NAMALWA (cell line): ENCODE data around the gene DLGAP1.

Source experiments
- DNase-seq: peaks from one replicate; pipeline ENCODE4 v3.0.0-alpha.2; 2015; ENCODE audit warnings: low spot score

Gene DLGAP1

GRCh38 chr18:3538954-3539617 is 916.0 kb downstream of the DLGAP1 start:
- no peak for DNase-seq

DNA sequence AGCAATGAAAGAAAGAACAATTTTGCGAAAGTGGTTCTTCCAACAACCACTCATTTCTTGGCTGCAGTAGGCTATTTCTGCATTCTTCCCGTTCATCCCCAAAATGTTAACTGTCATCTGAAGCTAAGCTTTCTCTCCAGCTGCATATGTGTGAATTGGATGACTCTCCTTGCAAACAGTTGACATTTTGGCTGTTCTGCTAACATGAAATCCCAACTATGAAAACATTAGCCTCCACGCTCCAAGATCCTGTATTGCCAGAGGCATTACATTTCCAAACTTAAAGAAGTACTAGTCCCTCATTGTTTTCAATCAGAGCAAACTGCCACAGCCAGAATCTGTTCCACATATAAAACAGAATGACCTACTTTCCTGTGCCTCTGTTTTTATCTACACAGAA is 916.7 kb downstream of the DLGAP1 start:
- DNase-seq: no peak

DNA sequence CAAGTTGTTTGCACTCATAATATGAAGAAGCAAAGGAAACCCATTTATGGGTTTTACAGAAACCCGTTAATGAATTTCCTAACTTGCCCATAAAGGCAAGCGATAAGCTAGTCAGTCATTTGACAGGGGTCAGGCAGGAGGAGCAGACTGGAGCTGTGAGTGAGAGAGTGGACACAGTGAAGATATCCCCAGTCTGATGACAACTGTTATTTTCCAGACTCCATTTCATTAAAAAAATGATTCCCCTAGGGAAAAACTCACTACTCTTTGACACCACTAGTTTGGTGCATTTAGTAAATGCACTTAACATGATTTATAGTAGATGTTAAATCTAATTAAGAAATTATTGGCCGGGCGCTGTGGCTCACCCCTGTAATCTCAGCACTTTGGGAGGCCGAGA is 924.3 kb downstream of the DLGAP1 start:
- no peak for DNase-seq

GRCh38 chr18:3529601-3530000 is 925.5 kb downstream of the DLGAP1 start:
- DNase-seq: no peak

DNA sequence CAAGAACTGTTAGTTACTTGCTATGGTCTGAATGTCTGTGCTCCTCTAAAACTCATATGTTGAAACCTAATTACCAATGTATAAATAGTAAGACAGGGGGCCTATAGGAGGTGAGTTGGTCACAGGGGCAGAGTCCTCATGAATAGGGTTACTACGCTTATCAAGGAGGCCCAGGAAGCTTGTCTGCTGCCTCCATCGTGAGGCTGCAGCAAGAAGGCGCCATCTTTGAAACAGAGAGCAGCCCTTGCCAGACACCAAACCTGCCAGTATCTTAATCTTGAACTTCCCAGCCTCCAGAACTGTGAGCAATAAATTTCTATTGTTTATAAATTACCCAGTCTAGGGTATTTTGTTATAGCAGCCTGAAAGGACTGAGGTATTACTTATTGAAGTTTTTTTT is 926.0 kb downstream of the DLGAP1 start:
- no peak for DNase-seq

- no peak for DNase-seq
Observed at GRCh38 chr18:3528231-3528630, 926.9 kb downstream of the DLGAP1 start.

DNA sequence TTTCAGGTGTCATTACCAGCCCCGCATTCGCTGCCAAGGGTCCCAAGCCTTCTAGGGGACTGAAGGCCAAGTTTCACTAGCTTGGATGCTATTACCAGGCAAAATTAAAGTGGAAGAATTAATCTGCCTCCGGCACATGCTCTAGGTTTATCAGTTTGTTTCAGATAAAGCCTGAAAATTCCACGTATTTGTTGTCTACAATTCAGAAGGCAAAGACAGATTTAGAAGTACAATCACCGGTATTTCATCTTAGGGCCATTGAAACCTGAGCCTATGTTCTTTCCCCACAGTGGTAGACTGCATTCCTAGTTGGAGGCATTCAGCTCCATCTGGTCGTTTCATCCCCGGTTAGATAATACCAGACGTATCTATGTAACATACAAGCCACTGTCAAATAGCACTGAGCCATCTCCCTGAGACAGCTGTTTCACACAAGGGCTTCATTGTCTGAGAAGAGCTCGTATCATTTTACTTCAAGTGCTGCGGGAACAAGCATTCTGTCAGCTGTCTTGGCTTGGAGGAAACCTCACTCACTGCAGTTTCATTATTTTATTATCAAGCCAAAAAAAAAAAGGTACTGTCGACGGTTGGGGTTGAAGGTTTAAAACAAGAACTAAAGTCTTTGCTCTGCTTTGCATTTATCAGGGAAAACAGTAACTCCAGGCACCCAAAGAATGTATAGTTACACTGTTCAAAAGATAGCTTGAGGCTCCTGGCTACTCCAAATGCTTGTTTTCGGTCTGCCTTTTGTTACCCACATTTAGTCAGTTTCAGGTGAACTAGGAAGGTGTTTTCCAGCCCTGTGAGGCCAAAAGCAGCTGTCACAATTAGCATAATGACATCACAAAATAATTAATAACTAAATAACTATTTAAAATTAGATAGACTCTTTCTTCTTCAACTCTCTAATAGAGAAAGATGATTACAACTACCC is 928.4 kb downstream of the DLGAP1 start:
- no peak for DNase-seq

GRCh38 chr18:3525870-3526420 is 929.2 kb downstream of the DLGAP1 start:
- no peak for DNase-seq

DNA sequence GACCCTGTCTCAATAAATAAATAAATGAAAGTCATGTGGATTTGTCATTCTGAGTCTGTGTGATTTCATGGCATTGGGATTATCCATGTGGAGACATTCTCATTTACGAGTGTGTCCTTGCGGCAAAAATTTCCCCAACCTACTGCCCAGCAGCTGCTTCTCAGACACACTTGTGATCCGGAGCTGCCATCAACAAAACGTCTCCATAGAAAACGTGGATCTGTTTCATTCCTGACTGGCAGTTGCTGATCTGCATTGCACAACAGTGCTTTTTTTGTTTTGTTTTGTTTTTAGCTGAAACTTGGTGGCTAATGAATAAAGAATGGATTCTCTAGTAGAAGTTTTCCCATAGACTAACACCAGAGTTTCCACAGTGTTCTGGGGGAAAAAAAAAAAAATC is 930.4 kb downstream of the DLGAP1 start:
- no peak for DNase-seq

GRCh38 chr18:3520230-3521085 is 934.6 kb downstream of the DLGAP1 start:
- no peak for DNase-seq

- no peak for DNase-seq
Observed at GRCh38 chr18:3514312-3515216, 940.5 kb downstream of the DLGAP1 start.

GRCh38 chr18:3513481-3513880 is 941.6 kb downstream of the DLGAP1 start:
- no peak for DNase-seq

DNA sequence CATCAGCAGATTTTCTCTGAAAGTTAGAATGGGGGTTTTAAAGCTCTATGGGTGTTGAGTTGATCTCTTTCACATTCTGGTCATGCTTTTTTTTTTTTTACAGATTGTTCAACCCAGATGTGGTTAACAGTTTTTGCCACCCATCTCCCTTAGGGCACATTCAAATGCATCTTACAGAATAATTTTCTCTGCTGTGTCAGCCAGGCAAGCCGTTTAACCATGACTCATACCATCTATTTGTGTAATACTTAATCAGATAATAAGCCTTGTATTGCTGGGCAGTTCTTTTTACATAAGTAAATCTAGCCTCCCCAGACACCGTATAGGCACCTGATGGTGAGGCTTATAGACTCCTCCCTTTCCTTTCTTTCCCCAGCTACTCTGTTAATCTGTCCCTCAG is 943.1 kb downstream of the DLGAP1 start:
- DNase-seq: no peak

GRCh38 chr18:3510896-3511295 is 944.2 kb downstream of the DLGAP1 start:
- DNase-seq: no peak

DNA sequence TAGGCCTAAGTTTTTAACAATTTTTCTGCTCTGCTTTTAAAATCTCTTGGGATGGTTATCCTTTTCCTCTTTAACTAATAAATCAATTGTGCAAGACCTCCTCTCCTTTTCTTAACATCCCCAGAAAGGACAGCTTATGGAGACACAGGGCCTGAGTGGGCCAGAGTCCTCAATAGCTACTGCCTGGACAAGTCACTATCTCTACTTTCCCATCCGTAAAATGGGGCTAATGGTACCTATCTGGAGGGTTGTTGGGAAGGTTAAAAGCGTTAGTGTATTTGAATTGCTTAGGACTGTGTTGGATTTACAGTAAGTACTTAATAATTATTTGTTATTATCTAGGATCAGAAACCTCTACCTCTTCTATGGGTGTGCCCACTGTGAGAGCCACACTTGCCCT is 945.1 kb downstream of the DLGAP1 start:
- no peak for DNase-seq

DNA sequence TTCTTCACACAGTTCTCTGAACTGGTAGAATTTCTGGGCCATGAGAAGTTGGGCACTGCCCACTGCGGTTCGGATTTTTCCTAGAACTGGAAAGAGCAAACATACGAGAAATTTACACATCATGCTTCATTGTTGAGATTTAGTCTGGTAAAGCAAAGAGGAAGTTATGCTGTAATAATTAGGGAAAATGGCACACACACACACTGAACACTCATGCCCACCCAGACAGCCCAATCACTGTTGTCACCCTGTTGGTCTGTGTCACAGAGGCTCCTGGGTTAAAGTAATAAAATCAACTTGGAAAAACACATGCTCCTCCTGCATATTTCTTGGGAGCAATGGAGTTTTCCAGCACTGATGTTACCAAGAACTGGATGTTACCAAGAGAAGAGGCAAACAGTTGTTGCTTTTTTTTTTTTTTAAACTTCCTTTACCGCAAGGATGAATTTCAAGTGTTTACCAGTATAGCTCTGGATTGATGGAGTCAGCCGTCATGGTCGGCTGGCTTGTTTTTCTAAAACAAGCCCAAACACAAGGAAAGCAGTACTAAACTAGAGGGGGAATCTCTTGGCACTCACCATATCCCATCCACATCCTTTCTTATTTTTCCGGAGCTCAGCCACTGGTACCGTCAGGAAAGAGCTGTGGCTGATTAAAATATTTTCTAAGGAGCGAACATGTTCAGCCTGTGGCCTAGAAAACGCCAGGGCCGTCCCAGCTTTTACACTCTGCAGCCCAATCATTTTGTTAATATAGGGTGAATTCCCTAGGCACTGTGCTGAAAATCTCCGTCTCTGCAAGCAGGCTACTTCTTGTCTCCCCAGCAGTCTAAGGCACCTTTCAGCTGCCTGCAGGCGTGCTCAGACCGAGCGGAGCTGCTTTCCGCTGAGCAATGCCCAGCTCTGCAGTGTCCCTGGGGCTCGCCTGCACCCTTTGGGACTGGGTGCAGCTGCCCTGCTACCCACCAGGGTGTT is 946.2 kb downstream of the DLGAP1 start:
- DNase-seq: no peak

GRCh38 chr18:3504637-3505036 is 950.5 kb downstream of the DLGAP1 start:
- no peak for DNase-seq

GRCh38 chr18:3502650-3503049 is 952.5 kb downstream of the DLGAP1 start:
- no peak for DNase-seq

- DNase-seq: no peak
Observed at GRCh38 chr18:3500016-3500415, 955.1 kb downstream of the DLGAP1 start.

GRCh38 chr18:3499501-3499900 is 955.6 kb downstream of the DLGAP1 start:
- DNase-seq: no peak
